Effector memory CD8-positive, alpha-beta T cell (primary cell): ENCODE measurements around the gene PDGFA.
A peak's percentile ranks its signal among the peaks of the same experiment; 100 is the strongest.

Experiments
- ATAC-seq: fragments of 150-1000 bp; cut with Tn5 transposase; replicated peaks from 2 replicates; pipeline ENCODE4 v1.10.0; 2021; ENCODE audit warnings: mild to moderate bottlenecking, moderate library complexity
- DNase-seq, 3 experiments: peaks; one replicate each; pipeline ENCODE4 v3.0.0; 2021
- H3K27ac Mint-ChIP-seq, 2 donors: one replicate each; pipeline ENCODE4 v1.8.0; 2022; ENCODE audit warnings: mild to moderate bottlenecking in 2 of 2, mixed read lengths in 2 of 2, moderate library complexity in 2 of 2
- H3K27me3 Mint-ChIP-seq, 2 donors: one replicate each; pipeline ENCODE4 v1.8.0; 2022; ENCODE audit warnings: mixed read lengths in 2 of 2
- H3K36me3 Mint-ChIP-seq: one replicate; pipeline ENCODE4 v1.8.0; 2022; ENCODE audit warnings: mild to moderate bottlenecking, moderate library complexity, mixed read lengths; ENCODE audit not compliant: insufficient read depth
- H3K4me1 Mint-ChIP-seq, 2 donors: one replicate each; pipeline ENCODE4 v1.8.0; 2022; ENCODE audit warnings: low read depth in 2 of 2, mixed read lengths in 2 of 2
- H3K4me3 Mint-ChIP-seq, 2 donors: one replicate each; pipeline ENCODE4 v1.8.0; 2022; ENCODE audit warnings: mild to moderate bottlenecking in 2 of 2, mixed read lengths in 2 of 2, moderate library complexity in 2 of 2
- H3K9me3 Mint-ChIP-seq, 2 donors: one replicate each; pipeline ENCODE4 v1.8.0; 2022; ENCODE audit warnings: mixed read lengths in 2 of 2

Gene PDGFA

DNA sequence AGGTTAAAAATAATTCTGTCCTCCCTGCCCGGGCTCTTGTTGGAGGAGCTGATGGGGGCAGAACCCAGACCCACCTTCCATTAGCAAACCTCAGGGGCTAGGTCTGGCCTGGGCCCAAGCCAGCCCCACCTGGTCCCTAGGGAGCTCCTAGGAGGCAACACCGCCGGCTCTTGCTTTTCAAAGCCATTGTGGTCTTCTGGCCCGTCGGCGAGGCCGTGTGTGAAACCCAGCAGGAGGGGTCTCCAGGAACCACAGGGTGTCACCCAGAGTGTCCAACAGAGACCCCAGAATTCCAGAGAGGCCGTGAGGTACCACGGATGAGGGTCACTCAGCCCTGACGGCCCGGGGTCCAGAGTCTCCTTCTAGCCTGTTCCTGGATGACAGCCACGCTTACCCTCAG, 16.6 kb upstream of the PDGFA start:
- H3K27ac Mint-ChIP-seq: no peak overlapping the region
- no peak for DNase-seq
- H3K36me3 Mint-ChIP-seq: no peaks in the 10 kb centered on the region
- no peak for ATAC-seq
- H3K9me3 Mint-ChIP-seq: no peaks in the 10 kb centered on the region
- peaks cover 16 to 21% of the 10 kb centered on the region in 2 donors for H3K27me3 Mint-ChIP-seq
- no peak overlapping the region for H3K4me3 Mint-ChIP-seq
- H3K4me1 Mint-ChIP-seq: peaks cover 0 to 10% of the 10 kb centered on the region in 2 donors

DNA sequence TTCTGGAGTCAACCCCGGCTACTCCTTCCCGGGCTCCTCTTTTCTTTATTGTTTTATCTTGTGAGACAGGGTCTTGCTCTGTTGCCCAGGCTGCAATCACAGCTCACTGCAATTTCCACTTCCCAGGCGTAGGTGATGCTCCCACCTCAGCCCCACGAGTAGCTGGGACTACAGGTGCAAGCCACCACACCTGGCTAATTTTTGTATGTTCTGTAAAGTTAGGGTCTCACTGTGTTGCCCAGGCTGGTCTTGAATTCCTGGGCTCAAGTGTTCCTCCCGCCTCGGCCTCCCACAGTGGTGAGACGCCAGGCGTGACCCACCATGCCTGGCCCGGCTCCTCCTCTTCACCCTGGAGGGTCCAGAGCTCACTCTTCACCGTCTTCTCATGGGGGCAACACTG, 15.3 kb upstream of the PDGFA start:
- peaks cover 0 to 2% of the 10 kb centered on the region in 2 donors for H3K4me1 Mint-ChIP-seq
- no peak overlapping the region for H3K4me3 Mint-ChIP-seq
- peak overlapping the region in 1 of 2 donors; percentile 31 for H3K27ac Mint-ChIP-seq
- H3K9me3 Mint-ChIP-seq: no peaks in the 10 kb centered on the region
- DNase-seq (no peak), ATAC-seq (no peak)
- peaks cover 20 to 21% of the 10 kb centered on the region in 2 donors for H3K27me3 Mint-ChIP-seq
- H3K36me3 Mint-ChIP-seq: no peaks in the 10 kb centered on the region

DNA sequence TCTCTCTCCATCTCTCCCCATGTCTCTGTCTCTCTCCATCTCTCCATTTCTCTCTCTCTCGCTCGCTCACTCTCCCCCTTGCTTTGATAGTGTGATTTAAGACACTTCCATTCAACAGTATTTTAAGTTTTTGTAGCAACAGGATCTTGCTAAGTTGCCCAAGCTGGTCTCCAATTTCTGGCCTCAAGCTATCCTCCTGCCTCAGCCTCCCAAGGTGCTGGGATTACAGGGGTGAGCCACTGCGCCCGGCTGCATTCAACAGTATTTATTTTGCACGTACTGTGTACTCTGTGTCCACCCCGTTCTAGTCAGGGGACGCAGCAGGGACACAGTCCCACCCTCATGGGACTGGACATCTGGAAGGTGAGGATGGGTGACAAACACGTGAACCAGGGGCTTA, 14.4 kb upstream of the PDGFA start:
- no peak overlapping the region for H3K27ac Mint-ChIP-seq
- peaks cover 21% of the 10 kb centered on the region in 2 donors for H3K27me3 Mint-ChIP-seq
- no peak for DNase-seq
- no peak for ATAC-seq
- H3K9me3 Mint-ChIP-seq: no peaks in the 10 kb centered on the region
- no peaks in the 10 kb centered on the region for H3K36me3 Mint-ChIP-seq
- peaks cover 0 to 2% of the 10 kb centered on the region in 2 donors for H3K4me1 Mint-ChIP-seq
- no peak overlapping the region for H3K4me3 Mint-ChIP-seq

DNA sequence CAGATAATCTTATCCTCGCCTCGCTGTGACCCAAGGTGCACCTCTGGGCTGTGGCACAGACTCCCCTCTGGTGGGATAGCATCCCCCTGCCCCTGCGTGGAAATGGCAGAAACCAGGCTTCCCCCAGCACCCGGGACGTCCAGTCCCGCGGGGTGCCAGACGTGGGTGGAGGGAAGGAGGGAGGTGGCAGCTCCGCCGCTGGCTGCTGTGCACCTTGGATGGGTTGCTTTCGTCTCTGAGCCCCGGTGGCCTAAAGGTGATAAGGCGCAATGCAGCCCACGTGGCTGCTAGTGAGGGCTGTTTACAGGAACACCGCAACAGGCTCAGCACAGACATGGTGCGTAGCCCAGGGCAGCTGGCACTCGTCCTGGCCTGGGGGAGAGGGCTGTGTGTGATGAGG, 13.6 kb upstream of the PDGFA start:
- Mint-ChIP-seq H3K36me3 (no peaks in the 10 kb centered on the region), H3K27ac (no peak overlapping the region), H3K9me3 (no peaks in the 10 kb centered on the region), H3K4me3 (no peak overlapping the region), H3K27me3 (peaks cover 21% of the 10 kb centered on the region in 2 donors), H3K4me1 (peaks cover 0 to 2% of the 10 kb centered on the region in 2 donors)
- DNase-seq (no peak), ATAC-seq (no peak)

DNA sequence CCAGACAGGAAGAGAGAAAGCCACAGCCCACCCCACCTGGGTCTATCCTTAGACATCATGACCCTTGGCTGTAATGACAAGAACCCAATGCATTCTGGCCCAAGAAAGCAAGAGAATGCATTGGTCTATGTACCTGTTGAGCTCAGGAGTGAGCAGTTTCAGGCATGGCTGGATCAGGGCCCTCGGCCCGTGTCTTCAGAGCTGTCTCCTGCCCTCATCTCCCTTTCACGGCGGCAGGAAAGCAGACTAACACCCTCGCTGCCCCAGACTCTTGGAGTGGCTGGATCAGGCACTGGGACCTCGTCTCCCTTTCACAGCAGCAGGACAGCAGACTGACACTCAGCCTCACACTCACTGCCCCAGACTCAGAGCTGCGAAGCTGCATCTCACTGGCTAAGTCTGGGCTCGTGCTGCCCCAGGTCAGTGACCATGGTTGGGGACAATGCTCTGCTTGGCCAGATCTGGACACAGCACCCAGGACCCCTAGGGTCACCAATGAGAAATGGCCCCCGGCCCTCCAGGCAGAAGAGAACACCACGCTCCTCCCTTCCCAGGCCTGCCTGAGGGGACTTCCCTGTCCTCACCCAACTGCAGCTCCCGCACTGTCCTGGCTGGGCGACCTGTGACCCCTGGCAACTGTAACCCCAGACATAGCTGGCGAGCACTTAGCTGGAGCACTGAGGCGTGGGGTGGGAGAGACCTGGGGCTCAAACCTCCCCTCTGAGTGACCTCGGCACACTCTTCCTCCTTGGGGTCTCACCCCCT, 12.9 kb upstream of the PDGFA start:
- no peak overlapping the region for H3K4me3 Mint-ChIP-seq
- no peak for DNase-seq
- H3K27me3 Mint-ChIP-seq: peaks cover 21% of the 10 kb centered on the region in 2 donors
- H3K36me3 Mint-ChIP-seq: no peaks in the 10 kb centered on the region
- no peak overlapping the region for H3K27ac Mint-ChIP-seq
- H3K9me3 Mint-ChIP-seq: no peaks in the 10 kb centered on the region
- peaks cover 0 to 2% of the 10 kb centered on the region in 2 donors for H3K4me1 Mint-ChIP-seq
- ATAC-seq: no peak

DNA sequence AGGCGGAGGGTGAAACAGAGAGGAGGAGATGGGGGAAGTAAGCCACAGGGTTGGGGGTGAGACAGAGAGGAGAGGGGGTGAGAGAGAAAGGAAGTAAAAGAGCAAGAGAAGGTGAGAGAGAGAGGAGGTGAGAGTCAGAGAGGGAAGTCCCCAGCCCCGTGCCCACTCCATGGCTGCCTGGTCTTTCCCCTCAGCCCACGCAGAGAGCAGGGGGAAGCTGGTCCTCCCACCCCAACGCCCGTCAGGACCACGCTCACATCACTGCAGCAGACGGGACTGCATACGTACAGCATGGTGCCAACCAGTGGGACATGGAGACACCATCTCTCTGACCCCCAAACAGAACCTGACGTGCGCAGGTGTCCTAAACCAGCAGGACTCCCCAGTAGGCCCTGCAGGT, 12.1 kb upstream of the PDGFA start:
- no peaks in the 10 kb centered on the region for H3K36me3 Mint-ChIP-seq
- H3K4me1 Mint-ChIP-seq: peaks cover 0 to 2% of the 10 kb centered on the region in 2 donors
- no peak overlapping the region for H3K4me3 Mint-ChIP-seq
- no peak overlapping the region for H3K27ac Mint-ChIP-seq
- ATAC-seq (peak; percentile 35), DNase-seq (no peak)
- peaks cover 21% of the 10 kb centered on the region in 2 donors for H3K27me3 Mint-ChIP-seq
- H3K9me3 Mint-ChIP-seq: no peaks in the 10 kb centered on the region

DNA sequence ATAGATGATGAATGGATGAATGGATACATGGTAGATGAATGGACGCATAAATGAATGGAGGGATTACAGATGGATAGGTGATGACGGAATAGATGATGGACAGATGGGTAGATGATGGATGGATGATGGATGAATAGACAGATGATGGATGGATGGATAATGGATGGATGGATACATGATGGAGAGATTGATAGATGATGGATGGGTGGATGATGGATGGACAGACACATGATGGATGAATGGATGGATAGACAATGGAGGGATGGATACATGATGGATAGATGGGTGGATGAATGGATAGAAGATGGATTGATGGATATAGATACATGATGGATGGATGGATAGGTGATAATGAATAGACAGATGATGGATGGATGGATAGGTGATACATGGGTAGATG, 8.8 kb upstream of the PDGFA start:
- ATAC-seq (no peak), DNase-seq (no peak)
- Mint-ChIP-seq H3K4me3 (no peak overlapping the region), H3K4me1 (peaks cover 0 to 2% of the 10 kb centered on the region in 2 donors), H3K36me3 (no peaks in the 10 kb centered on the region), H3K9me3 (no peaks in the 10 kb centered on the region), H3K27ac (no peak overlapping the region), H3K27me3 (peaks cover 8 to 11% of the 10 kb centered on the region in 2 donors)

DNA sequence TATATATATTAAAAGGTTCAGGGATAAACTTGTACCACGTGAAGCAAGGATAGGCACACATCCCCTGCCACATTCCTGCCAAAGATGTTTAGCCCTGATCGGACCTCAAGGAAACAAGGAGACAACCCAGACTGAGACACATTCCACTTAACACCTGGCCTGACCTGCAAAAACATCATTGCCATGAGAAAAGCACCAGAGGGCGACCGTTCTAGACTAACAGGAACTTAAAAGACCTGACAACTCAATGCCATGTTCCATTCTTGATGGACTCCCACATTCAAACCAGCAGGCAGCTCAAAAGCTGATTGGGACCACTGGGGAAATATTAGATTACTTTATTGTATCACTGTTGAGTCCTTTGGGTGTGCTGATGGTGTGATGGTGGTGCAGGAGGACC, 8.1 kb upstream of the PDGFA start:
- Mint-ChIP-seq H3K36me3 (no peaks in the 10 kb centered on the region), H3K27ac (no peak overlapping the region), H3K4me1 (peaks cover 0 to 2% of the 10 kb centered on the region in 2 donors), H3K27me3 (peaks cover 11 to 13% of the 10 kb centered on the region in 2 donors), H3K4me3 (no peak overlapping the region), H3K9me3 (no peaks in the 10 kb centered on the region)
- DNase-seq (no peak), ATAC-seq (no peak)

DNA sequence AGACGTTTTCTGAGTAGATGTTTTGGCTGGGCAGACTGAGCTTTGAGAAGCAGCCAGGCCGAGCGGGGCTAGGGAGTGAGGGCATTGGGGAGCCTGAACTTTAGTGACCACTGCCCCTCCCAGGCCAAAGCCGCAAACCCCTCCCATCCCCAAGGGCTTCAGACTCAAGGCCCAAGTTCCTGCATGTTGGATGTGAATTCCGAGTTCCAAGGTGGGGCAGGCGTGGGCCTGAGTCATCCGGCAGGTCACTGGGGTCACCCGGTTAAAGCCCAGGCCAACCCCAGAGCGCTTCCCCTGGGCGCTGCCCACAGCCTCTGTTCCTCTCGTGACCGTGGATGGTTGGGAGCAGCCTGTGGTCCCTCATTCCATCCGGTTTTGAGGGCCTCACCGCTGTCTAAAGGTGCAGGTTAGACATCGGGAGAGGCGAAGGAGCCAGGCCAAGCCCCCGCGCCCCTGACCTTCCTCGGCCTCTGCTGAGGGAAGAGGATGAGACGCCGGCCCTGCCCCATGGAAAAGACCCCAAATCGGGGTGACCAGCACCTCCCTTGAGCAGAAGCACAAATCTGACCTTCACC, 6.9 kb upstream of the PDGFA start:
- Mint-ChIP-seq H3K27ac (no peak overlapping the region), H3K27me3 (peaks cover 11 to 14% of the 10 kb centered on the region in 2 donors), H3K4me3 (no peak overlapping the region), H3K4me1 (peaks cover 0 to 2% of the 10 kb centered on the region in 2 donors), H3K36me3 (no peaks in the 10 kb centered on the region), H3K9me3 (no peaks in the 10 kb centered on the region)
- ATAC-seq (no peak), DNase-seq (no peak)

DNA sequence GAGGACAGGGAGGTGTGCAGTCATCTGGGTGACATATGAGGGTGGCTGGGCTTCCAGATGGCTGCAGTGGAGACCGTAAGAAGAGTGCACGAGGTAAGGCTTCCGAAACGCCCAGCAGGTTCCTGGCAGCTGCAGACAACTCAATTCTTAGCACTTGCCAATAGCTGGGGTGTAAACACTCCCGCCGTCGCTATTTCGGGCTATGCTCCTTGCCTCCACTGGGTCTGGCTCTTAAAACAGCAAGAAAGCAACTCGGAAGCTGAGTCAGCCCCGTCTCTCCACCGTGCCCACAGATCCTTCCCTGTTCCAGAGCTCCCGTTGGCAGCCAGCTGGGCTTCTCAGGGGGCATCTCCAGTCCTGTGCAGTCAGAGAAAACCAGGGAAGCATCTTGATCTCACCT, 6.1 kb upstream of the PDGFA start:
- DNase-seq (no peak), ATAC-seq (no peak)
- H3K27ac Mint-ChIP-seq: no peak overlapping the region
- H3K36me3 Mint-ChIP-seq: no peaks in the 10 kb centered on the region
- peaks cover 11 to 22% of the 10 kb centered on the region in 2 donors for H3K27me3 Mint-ChIP-seq
- no peak overlapping the region for H3K4me3 Mint-ChIP-seq
- H3K4me1 Mint-ChIP-seq: peaks cover 0 to 2% of the 10 kb centered on the region in 2 donors
- no peaks in the 10 kb centered on the region for H3K9me3 Mint-ChIP-seq

DNA sequence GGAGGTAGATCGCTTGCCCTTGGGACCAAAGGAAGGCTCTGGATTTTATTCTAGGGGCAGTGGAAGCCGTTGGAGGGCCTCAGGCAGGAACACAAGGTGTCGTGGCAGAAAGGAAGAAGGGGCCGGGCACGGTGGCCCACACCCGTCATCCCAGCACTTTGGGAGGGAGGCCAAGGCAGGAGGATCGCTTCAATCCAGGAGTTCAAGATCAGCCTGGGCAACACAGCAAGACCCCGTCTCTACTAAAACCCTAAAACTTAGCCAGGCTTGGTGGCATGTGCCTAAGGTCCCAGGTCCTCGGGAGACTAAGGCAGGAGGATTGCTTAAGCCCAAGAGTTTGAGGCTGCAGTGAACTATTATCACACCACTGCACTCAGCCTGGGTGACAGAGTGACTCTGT, 5.2 kb upstream of the PDGFA start:
- Mint-ChIP-seq H3K4me1 (peaks cover 0 to 2% of the 10 kb centered on the region in 2 donors), H3K36me3 (no peaks in the 10 kb centered on the region), H3K27ac (no peak overlapping the region), H3K4me3 (no peak overlapping the region), H3K9me3 (no peaks in the 10 kb centered on the region), H3K27me3 (peaks cover 5 to 23% of the 10 kb centered on the region in 2 donors)
- no peak for ATAC-seq
- DNase-seq: no peak

DNA sequence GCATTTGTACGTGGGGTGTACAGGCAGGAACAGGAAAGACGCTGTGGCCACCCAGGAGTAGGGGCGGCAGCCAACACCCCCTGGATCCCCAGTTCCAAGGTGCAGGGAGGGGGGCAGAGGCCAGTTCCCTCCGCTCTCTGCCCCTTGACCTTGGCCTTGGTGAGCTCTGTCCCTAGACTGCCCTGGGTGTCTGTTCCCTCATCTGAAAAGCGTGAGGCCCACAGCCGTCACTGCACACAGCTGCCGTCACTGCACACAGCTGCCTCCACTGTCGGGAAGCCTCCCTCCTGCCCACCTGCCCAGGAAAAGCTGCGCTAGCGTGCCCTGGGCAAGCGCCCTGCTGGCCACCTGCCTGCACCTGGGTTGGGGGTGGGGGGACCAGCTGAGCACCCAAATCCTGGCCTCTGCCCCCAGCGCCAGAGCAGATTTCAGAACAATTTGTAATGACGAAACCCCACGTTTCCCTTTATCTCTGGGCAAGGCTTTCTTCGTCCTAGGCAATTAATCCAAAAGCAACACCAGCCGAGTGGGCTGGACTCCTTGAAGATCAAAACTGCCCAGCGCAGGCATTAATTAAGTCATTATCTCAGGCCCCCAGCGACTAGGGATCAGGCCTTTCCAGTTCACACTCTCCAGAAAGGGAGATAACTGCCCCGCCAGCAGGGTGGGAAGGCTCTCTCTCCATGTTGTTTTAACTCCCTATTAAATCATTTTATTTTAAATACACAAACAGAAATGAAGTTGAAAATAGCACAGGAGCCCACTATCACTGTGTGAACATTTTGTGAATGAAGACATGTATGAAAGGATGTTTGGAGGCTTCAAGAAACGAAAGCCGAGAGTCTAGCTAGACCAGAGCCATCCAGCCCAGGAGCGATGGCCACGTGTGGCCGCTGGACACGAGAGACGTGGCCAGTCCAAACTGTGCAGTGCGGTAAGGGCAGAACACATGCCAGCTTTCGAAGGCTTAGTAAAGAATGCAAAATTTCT, 4.0 kb upstream of the PDGFA start:
- H3K27ac Mint-ChIP-seq: no peak overlapping the region
- DNase-seq (no peak), ATAC-seq (no peak)
- peaks cover 0 to 2% of the 10 kb centered on the region in 2 donors for H3K4me1 Mint-ChIP-seq
- peaks cover 5 to 27% of the 10 kb centered on the region in 2 donors for H3K27me3 Mint-ChIP-seq
- peak overlapping the region in 1 of 2 donors; percentile 49 for H3K4me3 Mint-ChIP-seq
- H3K9me3 Mint-ChIP-seq: no peaks in the 10 kb centered on the region
- no peaks in the 10 kb centered on the region for H3K36me3 Mint-ChIP-seq

DNA sequence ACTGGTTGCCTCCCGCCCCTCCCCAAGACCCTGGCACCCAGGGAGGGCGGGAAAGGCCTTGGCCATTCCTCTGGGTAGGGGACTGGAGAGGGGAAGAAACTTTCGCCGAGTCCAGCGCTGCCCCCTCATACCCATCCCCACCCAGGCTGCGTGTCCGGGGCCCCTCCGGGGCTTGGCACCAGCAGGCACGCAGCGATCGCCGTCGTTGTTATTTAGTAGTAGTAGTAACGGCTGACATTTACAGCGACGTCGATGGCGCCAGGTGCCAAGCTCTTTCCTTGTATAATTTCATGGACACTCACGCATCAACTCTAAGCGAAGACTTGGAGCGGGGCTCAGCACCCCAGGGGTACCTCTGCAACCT, 3.3 kb upstream of the PDGFA start:
- peaks cover 1 to 6% of the 10 kb centered on the region in 2 donors for H3K4me1 Mint-ChIP-seq
- no peak for ATAC-seq
- H3K36me3 Mint-ChIP-seq: peaks cover 2% of the 10 kb centered on the region
- no peak overlapping the region for H3K27ac Mint-ChIP-seq
- H3K9me3 Mint-ChIP-seq: no peaks in the 10 kb centered on the region
- H3K4me3 Mint-ChIP-seq: peak overlapping the region in 1 of 2 donors; percentile 49
- H3K27me3 Mint-ChIP-seq: peaks cover 7 to 34% of the 10 kb centered on the region in 2 donors
- DNase-seq: no peak
